SKM-1 treated with dmso at 0.1 percent for 144 hours (cell line): Measurements from ENCODE around the gene ZNF792.
"Not testable (repeated sequence)": the region's sequence is repeated elsewhere in the genome, so short reads cannot be mapped to it uniquely, and the experiment has no call there.

Source experiments
- DNase-seq: peaks from one replicate; lab custom pipeline; 2025; ENCODE audit not compliant: unreplicated experiment; lab: John Stamatoyannopoulos, UW

The ZNF792 gene

GRCh38 chr19:34926361-34926684, 37.7 kb downstream of the ZNF792 start:
- no peak for DNase-seq

GRCh38 chr19:34925278-34925855, 38.7 kb downstream of the ZNF792 start:
- DNase-seq = no peak

GRCh38 chr19:34920090-34920786, 43.8 kb downstream of the ZNF792 start:
- DNase-seq = not testable (repeated sequence)

GRCh38 chr19:34918190-34918589, 45.8 kb downstream of the ZNF792 start:
- DNase-seq = no peak

GRCh38 chr19:34917144-34917543, 46.9 kb downstream of the ZNF792 start:
- not testable (repeated sequence) for DNase-seq

GRCh38 chr19:34910770-34911169, 53.3 kb downstream of the ZNF792 start:
- DNase-seq = no peak
